ENCODE results near the gene SS18L1.

The SS18L1 gene

DNA sequence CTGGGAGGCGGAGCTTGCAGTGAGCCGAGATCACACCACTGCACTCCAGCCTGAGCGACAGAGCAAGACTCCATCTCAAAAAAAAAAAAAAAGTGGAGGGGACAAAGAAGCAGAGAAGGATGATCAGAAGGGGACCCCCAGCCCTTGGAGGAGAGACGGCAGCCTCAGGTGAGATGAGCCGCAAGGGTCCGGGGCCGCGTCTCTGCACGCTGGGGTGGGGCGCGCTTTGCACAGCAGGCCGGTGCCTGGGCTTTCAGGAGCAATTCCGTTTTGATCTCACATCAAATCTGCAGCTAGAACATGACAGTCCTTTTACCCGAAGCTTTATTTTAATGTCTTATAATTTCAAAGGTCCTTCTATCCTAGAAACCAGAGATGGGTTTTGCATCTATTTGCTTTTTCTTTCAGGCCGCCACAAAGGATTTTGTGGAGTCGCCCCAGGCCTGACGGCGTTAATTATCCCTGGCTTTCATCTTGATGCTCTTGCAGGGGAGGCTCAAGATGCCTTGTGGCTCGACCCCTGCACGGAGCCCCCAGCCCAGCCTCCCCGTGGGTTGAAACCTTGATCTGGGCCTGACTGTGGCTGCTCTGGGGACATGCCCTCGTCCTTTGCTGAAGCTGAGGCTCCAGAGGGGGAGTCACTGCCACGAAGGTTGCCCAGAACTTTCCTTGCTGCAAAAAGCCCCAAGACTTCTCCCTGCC, 59.3 kb downstream of the SS18L1 start:
- Histone ChIP-seq H3K9ac (ENCODE audit: low read length) (no peak overlapping the region), H3K4me3 (ENCODE audit: low read length) (no peak overlapping the region), H3K4me2 (ENCODE audit: low read length) (no peak overlapping the region)

GRCh38 chr20:62203378-62204030, 59.9 kb downstream of the SS18L1 start:
- Histone ChIP-seq H3K4me3 (ENCODE audit: low read length) (no peak overlapping the region), H3K4me1 (ENCODE audit: low read length) (no peaks in the 10 kb centered on the region), H2AFZ (ENCODE audit: low read depth, low read length) (no peak overlapping the region), H3K9ac (ENCODE audit: low read length) (no peak overlapping the region), H4K20me1 (ENCODE audit: insufficient read depth, low read length) (no peaks in the 10 kb centered on the region), H3K4me2 (ENCODE audit: low read length) (no peak overlapping the region), H3K27ac (ENCODE audit: low read length) (no peak overlapping the region), H3K79me2 (ENCODE audit: low read length) (no peaks in the 10 kb centered on the region), H3K36me3 (replicated peaks; ENCODE audit: low read depth, low read length) (peaks cover 31% of the 10 kb centered on the region), H3K9me3 (ENCODE audit: insufficient read depth, low read length) (no peaks in the 10 kb centered on the region), H3K27me3 (ENCODE audit: low read depth, low read length) (no peaks in the 10 kb centered on the region)
- no peak for TF ChIP-seq EZH2phosphoT487 (IDR thresholded peaks at IDR 0.05; ENCODE audit: low read depth)
- TF ChIP-seq CTCF (IDR thresholded peaks at IDR 0.05; ENCODE audit: low read depth, low read length), result no peak

More for the DNA sequence above, 59.3 kb downstream of the SS18L1 start:
- Histone ChIP-seq H3K27me3 (ENCODE audit: low read depth, low read length) (no peaks in the 10 kb centered on the region), H3K27ac (ENCODE audit: low read length) (no peak overlapping the region), H3K79me2 (ENCODE audit: low read length) (no peaks in the 10 kb centered on the region), H3K4me1 (ENCODE audit: low read length) (no peaks in the 10 kb centered on the region), H3K9me3 (ENCODE audit: insufficient read depth, low read length) (no peaks in the 10 kb centered on the region), H2AFZ (ENCODE audit: low read depth, low read length) (no peak overlapping the region), H4K20me1 (ENCODE audit: insufficient read depth, low read length) (no peaks in the 10 kb centered on the region), H3K36me3 (replicated peaks; ENCODE audit: low read depth, low read length) (peaks cover 38% of the 10 kb centered on the region)
- TF ChIP-seq EZH2phosphoT487 (IDR thresholded peaks at IDR 0.05; ENCODE audit: low read depth), result no peak
- no peak for TF ChIP-seq CTCF (IDR thresholded peaks at IDR 0.05; ENCODE audit: low read depth, low read length)

- Histone ChIP-seq H3K9me3 (ENCODE audit: insufficient read depth, low read length) (no peaks in the 10 kb centered on the region), H3K4me2 (ENCODE audit: low read length) (no peak overlapping the region), H3K36me3 (replicated peaks; ENCODE audit: low read depth, low read length) (peaks cover 14% of the 10 kb centered on the region), H3K79me2 (ENCODE audit: low read length) (no peaks in the 10 kb centered on the region), H3K9ac (ENCODE audit: low read length) (no peak overlapping the region), H3K4me1 (ENCODE audit: low read length) (no peaks in the 10 kb centered on the region), H3K27me3 (ENCODE audit: low read depth, low read length) (no peaks in the 10 kb centered on the region), H3K27ac (ENCODE audit: low read length) (no peak overlapping the region), H2AFZ (ENCODE audit: low read depth, low read length) (no peak overlapping the region), H4K20me1 (ENCODE audit: insufficient read depth, low read length) (no peaks in the 10 kb centered on the region), H3K4me3 (ENCODE audit: low read length) (no peak overlapping the region)
- TF ChIP-seq EZH2phosphoT487 (IDR thresholded peaks at IDR 0.05; ENCODE audit: low read depth), result no peak
- TF ChIP-seq CTCF (IDR thresholded peaks at IDR 0.05; ENCODE audit: low read depth, low read length), result no peak
These were observed 62.2 kb downstream of the SS18L1 start for GRCh38 chr20:62205618-62206387.

DNA sequence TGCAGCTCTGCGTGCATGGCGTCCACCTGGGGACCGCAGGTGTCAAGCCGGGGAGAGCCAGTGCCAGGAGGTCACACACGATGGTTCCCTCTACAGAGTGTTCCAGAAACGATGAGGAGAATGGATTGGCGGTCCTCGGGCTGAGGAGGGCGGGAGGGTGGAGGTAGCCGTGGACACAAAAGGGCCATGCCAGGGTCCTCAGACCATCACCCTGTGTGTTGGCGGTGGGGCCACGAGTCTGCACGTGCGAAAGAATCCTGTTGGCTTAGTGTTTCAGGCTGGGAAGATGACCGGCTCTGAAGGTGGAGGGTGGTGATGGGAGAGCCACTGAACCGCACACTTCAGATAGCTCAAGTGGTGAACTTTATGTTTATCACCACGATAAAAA, 62.8 kb downstream of the SS18L1 start:
- Histone ChIP-seq H3K9ac (ENCODE audit: low read length) (no peak overlapping the region), H3K27ac (ENCODE audit: low read length) (no peak overlapping the region), H3K27me3 (ENCODE audit: low read depth, low read length) (no peaks in the 10 kb centered on the region), H3K79me2 (ENCODE audit: low read length) (no peaks in the 10 kb centered on the region), H3K4me1 (ENCODE audit: low read length) (no peaks in the 10 kb centered on the region), H2AFZ (ENCODE audit: low read depth, low read length) (no peak overlapping the region), H3K9me3 (ENCODE audit: insufficient read depth, low read length) (no peaks in the 10 kb centered on the region), H3K36me3 (replicated peaks; ENCODE audit: low read depth, low read length) (peaks cover 13% of the 10 kb centered on the region), H3K4me2 (ENCODE audit: low read length) (no peak overlapping the region), H4K20me1 (ENCODE audit: insufficient read depth, low read length) (no peaks in the 10 kb centered on the region), H3K4me3 (ENCODE audit: low read length) (no peak overlapping the region)
- TF ChIP-seq EZH2phosphoT487 (IDR thresholded peaks at IDR 0.05; ENCODE audit: low read depth) (no peak), CTCF (IDR thresholded peaks at IDR 0.05; ENCODE audit: low read depth, low read length) (no peak)

Data from OCI-LY3 (cell line).